Endothelial cell of umbilical vein (primary cell): Measurements from ENCODE around the gene RBMS1. TPM values are rescaled to one million over a fixed set of nuclear protein-coding genes. Genes with fewer than 3 reads are reported as not detected.

Source experiments
- BruUV-seq: library from RNA; stranded (reverse); fragments of 400-500 nt; replicated peaks from 2 replicates; lab custom pipeline; 2021; lab: Mats Ljungman, UMichigan
- CTCF ChIA-PET: fragments of 300-600, 350-600 bp; sonication (Branson Sonifier 250); formaldehyde crosslinking; loops from one replicate; lab custom pipeline; 2021; ENCODE audit warnings: antibody characterized with exemption, inconsistent platforms; lab: Charles Lee
- POLR2A ChIA-PET: fragments of 300-600, 350-600 bp; sonication (Branson Sonifier 250); formaldehyde crosslinking; loops from one replicate; lab custom pipeline; 2021; ENCODE audit warnings: antibody characterized with exemption, inconsistent platforms; lab: Charles Lee
- DNase-seq: peaks from one replicate; pipeline ENCODE4 v3.0.0-alpha.2; 2011; ENCODE audit warnings: low read depth, low spot score
- FAIRE-seq: peaks from 2 replicates; lab custom pipeline; 2011; peaks lifted over from hg19 to GRCh38; lab: Jason Lieb, UNC
- H2AFZ ChIP-seq: 2 replicates; pipeline ENCODE4 v1.6.0; 2012; ENCODE audit warnings: low read depth, low read length, control low read depth, inconsistent platforms
- H3K27ac ChIP-seq: 2 replicates; pipeline ENCODE4 v1.5.1; 2011; ENCODE audit warnings: low read depth, mild to moderate bottlenecking, control low read depth, low read length, moderate library complexity; ENCODE audit not compliant: insufficient read depth
- H3K27me3 ChIP-seq, 2 experiments: 2 replicates each; pipeline versions ENCODE4 v1.6.0 to v1.6.1; 2011; ENCODE audit warnings: low read length in 2 of 2, mixed read lengths in 1 of 2; ENCODE audit not compliant: control insufficient read depth in 2 of 2, insufficient read depth in 2 of 2
- H3K36me3 ChIP-seq, 2 experiments: 2 replicates in 1 of 2; 3 replicates in 1 of 2; pipeline ENCODE4 v1.5.1; 2011; ENCODE audit warnings: low read length in 2 of 2, mild to moderate bottlenecking in 1 of 2, moderate library complexity in 1 of 2; ENCODE audit not compliant: control insufficient read depth in 2 of 2, insufficient read depth in 2 of 2; ENCODE audit errors: extremely low read depth in 1 of 2
- H3K4me1 ChIP-seq: 3 replicates; pipeline ENCODE4 v1.5.1; 2011; ENCODE audit warnings: mild to moderate bottlenecking, low read length; ENCODE audit not compliant: control insufficient read depth, insufficient read depth; ENCODE audit errors: extremely low read depth
- H3K4me2 ChIP-seq: 2 replicates; pipeline ENCODE4 v1.6.1; 2011; ENCODE audit warnings: low read length, control low read depth, mixed read lengths; ENCODE audit not compliant: insufficient read depth
- H3K4me3 ChIP-seq, 3 experiments: fragments of 200-600 bp in 1 of 3; sonication (generic), shearing (Covaris generic) in 1 of 3; replicated peaks in 1 of 3; 2 replicates each; pipeline ENCODE4 v1.5.1; 2011 to 2016; ENCODE audit warnings: control low read depth in 3 of 3, low read length in 3 of 3, mild to moderate bottlenecking in 2 of 3, inconsistent platforms in 1 of 3, low read depth in 1 of 3, moderate library complexity in 1 of 3; ENCODE audit not compliant: insufficient read depth in 1 of 3
- H3K79me2 ChIP-seq: 2 replicates; pipeline ENCODE4 v1.6.0; 2012; ENCODE audit warnings: low read length, inconsistent platforms; ENCODE audit not compliant: control insufficient read depth, insufficient read depth
- H3K9ac ChIP-seq: replicated peaks from 2 replicates; pipeline ENCODE3; 2011; ENCODE audit warnings: low read length, control low read depth; ENCODE audit not compliant: insufficient read depth; ENCODE audit errors: extremely low read depth
- H3K9me1 ChIP-seq: replicated peaks from 3 replicates; pipeline ENCODE4 v1.6.0; 2011; ENCODE audit warnings: mild to moderate bottlenecking, low read length; ENCODE audit not compliant: control insufficient read depth, insufficient read depth; ENCODE audit errors: extremely low read depth
- H3K9me3 ChIP-seq: replicated peaks from 2 replicates; pipeline ENCODE4 v1.5.1; 2012; ENCODE audit warnings: low read length, inconsistent platforms; ENCODE audit not compliant: control insufficient read depth, insufficient read depth
- H4K20me1 ChIP-seq: replicated peaks from 2 replicates; pipeline ENCODE3; 2011; ENCODE audit warnings: mild to moderate bottlenecking, low read length; ENCODE audit not compliant: control insufficient read depth, insufficient read depth; ENCODE audit errors: extremely low read depth
- CTCF ChIP-seq, 2 donors: IDR thresholded peaks; 1 replicate in 1 of 2; 2 replicates in 1 of 2; pipeline ENCODE4 v1.5.1; 2011; ENCODE audit warnings: low read length in 2 of 2, mild to moderate bottlenecking in 2 of 2, moderate library complexity in 2 of 2, control low read depth in 1 of 2, inconsistent platforms in 1 of 2, low read depth in 1 of 2; ENCODE audit not compliant: insufficient read depth in 1 of 2; ENCODE audit errors: extremely low read depth in 1 of 2
- EZH2 ChIP-seq: IDR thresholded peaks from 2 replicates; pipeline ENCODE4 v1.6.1; 2012; ENCODE audit warnings: borderline replicate concordance, low read depth, mild to moderate bottlenecking, moderate library complexity, low read length, inconsistent platforms; ENCODE audit not compliant: severe bottlenecking
- FOS ChIP-seq: IDR thresholded peaks from 2 replicates; pipeline ENCODE4 v1.6.1; 2011; ENCODE audit warnings: mild to moderate bottlenecking, low read length, moderate library complexity, borderline replicate concordance; ENCODE audit not compliant: insufficient read depth
- GATA2 ChIP-seq: IDR thresholded peaks from 2 replicates; pipeline ENCODE4 v1.7.0; 2011; ENCODE audit warnings: low read depth, mild to moderate bottlenecking, moderate library complexity, mixed read lengths, low read length; ENCODE audit not compliant: insufficient read length, insufficient read depth
- JUN ChIP-seq: IDR thresholded peaks from 2 replicates; pipeline ENCODE4 v1.6.1; 2011; ENCODE audit warnings: borderline replicate concordance, low read depth; ENCODE audit not compliant: insufficient read length, insufficient read depth
- MAX ChIP-seq: IDR thresholded peaks from 2 replicates; pipeline ENCODE4 v1.6.1; 2011; ENCODE audit not compliant: insufficient read depth, insufficient read length
- MYC ChIP-seq: IDR thresholded peaks from one replicate; pipeline ENCODE4 v1.6.1; 2011; ENCODE audit warnings: mild to moderate bottlenecking, low read depth, low read length
- POLR2A ChIP-seq: IDR thresholded peaks from 2 replicates; pipeline ENCODE4 v1.6.1; 2012; ENCODE audit warnings: low read depth, mild to moderate bottlenecking, control low read depth, low read length
- POLR2AphosphoS5 ChIP-seq: IDR thresholded peaks from 2 replicates; pipeline ENCODE4 v1.6.1; 2012; ENCODE audit warnings: low read depth, mild to moderate bottlenecking, control low read depth, low read length, moderate library complexity; ENCODE audit not compliant: insufficient read depth
- dilution Hi-C: fragments of 300-500 bp; cut with MboI; formaldehyde crosslinking; loops from one replicate; pipeline ENCODE4 v1.15.0; 2019; ENCODE audit warnings: low sequenced_read_pairs; ENCODE audit not compliant: extremely low pct_ligation_motif_present
- intact Hi-C: fragments of 100-400 bp; cut with micrococcal nuclease; formaldehyde crosslinking; loops from one replicate; pipeline ENCODE4 v1.10.0; 2022
- polyA plus RNA-seq, 4 experiments: library from polyadenylated mRNA; depleted of rRNA in 3 of 4; stranded (reverse) in 3 of 4; unstranded in 1 of 4; fragments of >200 nt; gene quantifications; 2 replicates each; pipeline versions ENCODE4 v1.2.1 to v1.2.3, GENCODE V29; 2011 to 2012; ENCODE audit warnings: missing spikeins in 1 of 4
- total RNA-seq: library from RNA; stranded (reverse); gene quantifications from 2 replicates; pipeline ENCODE4 v1.2.3, GENCODE V29; 2021

The RBMS1 gene
- total and polyA plus RNA-seq, 2 donors (not counting 3 experiments of a cell fraction or from before 2014, with no cell fraction given): 60.0 to 93.3 TPM

- Histone ChIP-seq H4K20me1 (no peaks in the 10 kb centered on the region), H3K27ac (no peak overlapping the region), H3K36me3 (no peaks in the 10 kb centered on the region), H3K4me3 (no peak overlapping the region), H3K79me2 (no peaks in the 10 kb centered on the region), H3K4me1 (no peaks in the 10 kb centered on the region), H3K27me3 (no peaks in the 10 kb centered on the region), H2AFZ (no peak overlapping the region), H3K9me3 (no peaks in the 10 kb centered on the region), H3K9ac (no peak overlapping the region), H3K9me1 (no peaks in the 10 kb centered on the region), H3K4me2 (no peak overlapping the region)
- no peak for DNase-seq
- FAIRE-seq: no peak
- TF ChIP-seq MAX (no peak), JUN (no peak), POLR2AphosphoS5 (no peak), MYC (no peak), CTCF (IDR thresholded peaks at IDR 0.05; ENCODE audit: extremely low read depth in 1 of 2, insufficient read depth in 1 of 2, low read depth in 1 of 2, low read length in 2 of 2) (no peak), GATA2 (no peak), POLR2A (no peak), FOS (no peak), EZH2 (no peak)
- dilution Hi-C loops: no loop called here
- ChIA-PET CTCF (interaction anchor here (1.0 to 3.9 kb wide), 5 partner anchors 15 to 749 kb away, joined by 3 to 16 read pairs (median 4); no protein-coding TSS in a partner anchor), POLR2A (no interaction called here)
- no TSS peak for BruUV-seq
- intact Hi-C loops: no loop called here
These were observed 238.2 kb downstream of the RBMS1 start for GRCh38 chr2:160255408-160255807.
